Right forelimb (tissue), 1 donor: ENCODE results near the gene AP1S2.
"Not testable (repeated sequence)": the region's sequence is repeated elsewhere in the genome, so short reads cannot be mapped to it uniquely, and the experiment has no call there.

ENCODE experiments used
- DNase-seq: peaks from one replicate; pipeline ENCODE4 v3.0.0-alpha.2; 2018

Gene AP1S2

DNA sequence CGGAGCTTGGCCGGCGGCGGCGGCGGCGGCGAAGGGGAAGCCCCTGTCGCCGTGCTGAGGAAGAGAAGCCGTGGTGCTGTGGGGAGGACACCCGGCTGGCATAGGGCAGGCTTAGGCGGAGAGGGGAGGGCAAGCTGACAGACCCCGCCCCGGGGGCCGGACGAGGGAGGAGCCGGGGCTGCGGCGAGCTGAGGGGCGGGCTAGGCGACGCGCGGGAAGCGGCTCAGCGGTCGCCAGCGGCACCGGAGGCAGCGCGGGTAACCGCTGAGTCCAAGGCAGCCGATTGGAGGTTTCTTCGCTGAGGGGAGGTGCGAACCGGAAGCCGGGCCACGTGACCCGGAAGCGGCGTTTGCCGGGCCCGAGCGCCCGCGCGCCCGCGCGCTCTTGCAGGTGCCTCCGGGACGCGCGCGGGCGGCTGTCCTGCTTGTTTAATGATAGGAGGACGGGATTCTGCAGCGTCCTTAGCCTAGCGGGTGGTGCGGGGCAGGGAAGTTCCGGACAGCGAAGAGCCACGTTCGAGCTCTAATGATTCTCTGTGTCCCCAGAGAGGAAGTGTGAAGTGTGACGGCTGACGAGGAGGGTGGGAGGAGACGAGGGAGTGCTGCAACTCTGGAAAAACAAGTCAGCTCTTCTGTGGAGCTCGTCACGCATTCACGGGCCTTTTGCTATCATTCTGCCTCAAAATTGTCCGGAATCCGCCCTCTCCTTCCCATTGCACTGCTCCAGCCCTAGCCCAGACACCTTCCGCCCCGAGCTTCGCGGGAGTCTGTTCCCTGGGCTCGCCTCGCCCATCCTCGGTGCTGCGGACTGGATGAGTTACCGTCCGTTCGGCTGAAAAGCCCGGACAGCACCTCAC, at the start of gene AP1S2:
Gene AP1S2, minus strand, starts transcription at position 102 of the 856 bp plus-strand sequence. CDS start 2,289 bp downstream, outside the sequence.
- peak; percentile 92 for DNase-seq

DNA sequence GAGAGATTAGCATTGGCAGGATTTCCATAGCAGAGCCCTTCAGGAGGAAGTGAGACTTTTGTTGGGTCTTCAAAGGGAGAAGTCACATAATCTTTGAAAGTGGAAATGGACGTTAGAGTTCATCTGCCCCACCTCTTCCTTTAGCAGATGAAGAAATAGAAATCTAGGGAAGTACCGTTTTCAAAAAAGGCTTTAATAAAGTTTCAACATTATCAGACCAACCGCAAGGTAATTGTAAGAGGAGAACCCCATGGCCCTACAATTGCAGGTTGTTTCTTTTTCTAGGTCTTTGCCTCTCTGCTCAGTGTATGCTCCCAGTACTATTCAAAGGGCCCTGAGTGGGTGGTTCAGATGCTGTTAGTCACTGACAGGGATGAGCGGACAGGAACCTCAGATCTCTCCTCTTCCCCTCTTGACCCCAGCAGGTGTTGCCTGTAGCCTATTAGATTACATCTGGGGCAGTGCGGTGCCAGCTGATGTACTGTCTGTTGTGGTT, 48.6 kb upstream of the AP1S2 start:
- no peak for DNase-seq

GRCh38 chrX:15895334-15895733, 40.7 kb upstream of the AP1S2 start:
- DNase-seq, result no peak

GRCh38 chrX:15894724-15895123, 40.1 kb upstream of the AP1S2 start:
- no peak for DNase-seq

GRCh38 chrX:15890463-15890862, 35.9 kb upstream of the AP1S2 start:
- no peak for DNase-seq

DNA sequence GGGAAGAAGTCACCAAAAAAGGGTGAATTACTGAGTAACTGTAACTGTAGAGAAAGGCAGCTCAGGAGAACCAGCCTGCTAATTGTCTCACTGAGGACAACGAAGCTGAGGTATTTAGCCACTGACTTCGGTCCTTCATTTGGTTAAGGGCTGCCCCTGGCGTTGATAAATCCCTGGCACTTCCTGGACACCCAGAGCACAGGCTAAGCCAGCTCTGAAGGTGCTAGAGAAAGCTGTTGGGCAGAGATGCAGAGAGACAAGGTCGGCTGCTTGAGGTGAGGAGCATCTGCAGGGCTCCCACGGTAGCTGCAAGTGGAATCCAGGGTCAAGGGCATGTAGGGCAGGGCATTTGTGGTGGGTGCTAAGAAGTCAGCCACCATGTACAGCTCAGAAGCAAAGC, 33.4 kb upstream of the AP1S2 start:
- no peak for DNase-seq

- no peak for DNase-seq
Observed at GRCh38 chrX:15883540-15883863, 28.9 kb upstream of the AP1S2 start.

GRCh38 chrX:15882704-15883539, 28.3 kb upstream of the AP1S2 start:
- no peak for DNase-seq

GRCh38 chrX:15881381-15881897, 26.8 kb upstream of the AP1S2 start:
- no peak for DNase-seq

- DNase-seq, result not testable (repeated sequence)
Observed at GRCh38 chrX:15877914-15878313, 23.3 kb upstream of the AP1S2 start.

DNA sequence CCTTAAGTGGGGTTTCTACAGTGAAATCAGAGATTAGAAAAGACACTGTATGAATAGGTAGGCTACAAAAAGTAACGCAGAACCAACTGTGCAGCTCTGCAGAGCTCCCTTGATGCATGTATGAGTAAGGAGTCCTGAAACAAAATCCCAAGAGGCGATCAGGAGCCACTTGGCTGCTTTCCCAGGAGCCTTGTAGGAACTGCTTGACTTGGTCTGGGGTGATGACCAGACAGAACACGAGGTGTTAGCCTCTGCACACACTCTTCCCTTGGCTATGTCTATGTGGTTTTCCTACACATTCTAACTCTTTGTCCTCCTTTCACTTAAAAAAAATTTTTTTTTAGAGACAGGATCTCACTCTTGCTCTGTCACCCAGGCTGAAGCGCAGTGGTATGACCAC, 22.8 kb upstream of the AP1S2 start:
- no peak for DNase-seq

DNA sequence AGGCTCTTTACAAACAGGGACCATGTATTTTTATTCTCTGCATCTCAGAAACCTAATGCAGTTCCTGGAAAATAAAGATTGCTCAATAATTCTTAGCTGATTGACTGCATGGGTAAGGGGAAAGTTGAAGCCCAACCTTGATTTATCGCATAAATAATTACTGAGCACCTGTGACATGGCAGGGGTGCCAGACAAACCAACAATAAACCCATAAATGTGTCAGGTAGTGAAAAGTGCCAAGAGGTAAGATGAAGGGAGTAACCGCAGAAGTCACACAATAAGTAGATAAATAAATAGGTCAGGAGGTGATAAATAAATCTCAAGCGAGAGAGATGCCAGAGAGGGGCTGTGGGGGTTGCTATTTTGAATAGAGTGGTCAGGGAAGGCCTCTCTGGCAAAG, 20.1 kb upstream of the AP1S2 start:
- no peak for DNase-seq

DNA sequence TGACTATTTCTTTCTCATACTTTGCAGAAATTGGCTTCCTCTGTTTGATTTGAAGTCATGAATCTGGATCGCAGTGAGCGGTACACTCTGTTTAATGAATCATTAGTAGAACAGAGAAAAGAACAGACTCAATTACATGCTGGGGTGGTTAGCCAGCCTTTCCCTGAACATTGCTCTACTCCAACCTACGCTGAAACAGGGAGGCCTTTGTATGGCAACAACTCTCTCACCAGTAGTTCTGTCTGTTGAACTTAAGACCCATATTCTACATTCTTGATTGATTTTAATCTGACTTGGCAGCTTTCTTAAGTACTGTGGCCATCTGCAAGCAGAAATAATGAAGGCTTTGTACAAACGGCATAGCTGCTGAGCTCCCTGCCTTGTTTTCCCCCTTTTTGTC, 19.0 kb upstream of the AP1S2 start:
- DNase-seq, result no peak

DNA sequence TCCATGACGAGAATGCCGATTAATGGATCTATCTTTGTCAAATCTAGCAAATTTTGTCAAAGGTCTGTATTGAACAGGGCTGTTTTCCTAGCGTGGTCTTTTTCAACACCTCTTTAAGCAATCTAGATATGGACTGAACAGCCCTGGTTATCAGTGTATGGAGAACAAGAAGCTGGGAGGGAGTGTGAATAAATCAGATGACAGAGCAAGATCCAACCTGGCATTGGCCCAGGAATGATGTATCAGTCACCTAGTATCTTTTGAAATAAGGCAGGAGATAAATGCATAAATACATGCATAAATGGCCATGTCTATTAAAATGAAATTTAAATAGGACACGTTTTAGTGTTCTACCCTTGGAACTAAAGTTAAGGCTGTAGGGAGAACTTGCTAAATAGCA, 15.7 kb upstream of the AP1S2 start:
- DNase-seq, result no peak

DNA sequence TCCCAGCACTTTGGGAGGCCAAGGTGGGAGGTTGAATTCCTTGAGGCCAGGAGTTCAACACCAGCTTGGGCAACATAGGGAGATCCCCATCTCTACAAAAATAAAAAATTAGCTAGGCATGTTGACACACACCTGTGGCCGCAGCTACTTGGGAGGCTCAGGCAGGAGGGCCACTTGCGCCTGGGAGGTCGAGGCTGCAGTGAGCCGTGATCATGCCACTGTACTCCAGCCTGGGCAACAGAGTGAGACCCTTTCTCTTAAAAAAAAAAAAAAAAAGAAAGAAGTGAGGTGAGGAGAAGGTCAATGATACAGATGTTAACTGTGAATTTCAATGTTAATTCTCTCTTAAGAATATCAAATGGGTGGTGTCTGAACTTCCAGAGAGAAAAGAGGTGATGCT, 15.1 kb upstream of the AP1S2 start:
- DNase-seq, result no peak

GRCh38 chrX:15866147-15866546, 11.5 kb upstream of the AP1S2 start:
- no peak for DNase-seq

- DNase-seq, result no peak
Observed at GRCh38 chrX:15864629-15865028, 10.0 kb upstream of the AP1S2 start.

GRCh38 chrX:15864023-15864422, 9.4 kb upstream of the AP1S2 start:
- DNase-seq, result no peak

DNA sequence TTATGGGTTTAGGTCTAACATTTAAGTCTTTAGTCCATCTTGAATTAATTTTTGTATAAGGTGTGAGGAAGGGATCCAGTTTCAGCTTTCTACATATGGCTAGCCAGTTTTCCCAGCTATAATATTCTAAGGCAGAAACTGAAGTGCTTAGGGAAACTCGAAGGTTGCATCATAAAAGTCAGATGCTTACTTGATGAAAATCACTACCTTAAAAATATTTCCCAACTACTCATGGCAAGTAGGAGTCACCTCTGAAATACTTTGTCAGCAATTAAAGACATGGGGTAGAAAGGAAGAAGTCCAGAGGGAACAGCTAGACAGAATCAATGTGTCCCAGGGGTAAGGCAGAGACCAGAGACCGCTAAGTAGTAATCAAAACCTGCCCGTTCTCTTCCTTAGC, 6.3 kb upstream of the AP1S2 start:
- no peak for DNase-seq

GRCh38 chrX:15858051-15858450, 3.4 kb upstream of the AP1S2 start:
- no peak for DNase-seq

DNA sequence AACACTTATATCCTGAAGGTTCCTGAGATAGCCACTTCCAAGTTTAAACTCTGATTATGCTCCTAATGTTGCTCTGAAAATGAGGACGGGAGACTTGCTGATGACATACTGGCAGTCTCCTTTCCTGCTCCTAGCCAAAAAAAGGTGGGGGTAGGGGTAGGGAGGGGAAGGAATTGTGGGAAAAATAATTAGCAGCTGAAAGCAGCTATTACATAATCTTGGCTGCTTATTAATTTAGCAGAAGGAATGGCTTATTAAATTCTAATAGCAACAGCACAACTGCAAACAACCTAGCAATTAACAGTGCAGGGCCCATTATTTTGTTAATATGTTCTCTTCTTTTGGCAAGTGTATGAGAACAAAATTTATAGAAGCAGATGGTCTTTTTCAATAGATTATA, 2.0 kb upstream of the AP1S2 start:
- DNase-seq, result no peak

GRCh38 chrX:15856222-15856587, 1.6 kb upstream of the AP1S2 start:
- DNase-seq, result no peak

GRCh38 chrX:15855568-15856221, 1.1 kb upstream of the AP1S2 start:
- DNase-seq, result no peak
